GM19043 (cell line): ENCODE measurements around the gene MPV17.
"Not testable (repeated sequence)": the region's sequence is repeated elsewhere in the genome, so short reads cannot be mapped to it uniquely, and the experiment has no call there.

Experiments
- ATAC-seq: cut with Tn5 transposase; IDR thresholded peaks from one replicate; pipeline ENCODE4 v1.9.1; 2021; ENCODE audit warnings: low read depth; ENCODE audit not compliant: unreplicated experiment

The MPV17 gene

DNA sequence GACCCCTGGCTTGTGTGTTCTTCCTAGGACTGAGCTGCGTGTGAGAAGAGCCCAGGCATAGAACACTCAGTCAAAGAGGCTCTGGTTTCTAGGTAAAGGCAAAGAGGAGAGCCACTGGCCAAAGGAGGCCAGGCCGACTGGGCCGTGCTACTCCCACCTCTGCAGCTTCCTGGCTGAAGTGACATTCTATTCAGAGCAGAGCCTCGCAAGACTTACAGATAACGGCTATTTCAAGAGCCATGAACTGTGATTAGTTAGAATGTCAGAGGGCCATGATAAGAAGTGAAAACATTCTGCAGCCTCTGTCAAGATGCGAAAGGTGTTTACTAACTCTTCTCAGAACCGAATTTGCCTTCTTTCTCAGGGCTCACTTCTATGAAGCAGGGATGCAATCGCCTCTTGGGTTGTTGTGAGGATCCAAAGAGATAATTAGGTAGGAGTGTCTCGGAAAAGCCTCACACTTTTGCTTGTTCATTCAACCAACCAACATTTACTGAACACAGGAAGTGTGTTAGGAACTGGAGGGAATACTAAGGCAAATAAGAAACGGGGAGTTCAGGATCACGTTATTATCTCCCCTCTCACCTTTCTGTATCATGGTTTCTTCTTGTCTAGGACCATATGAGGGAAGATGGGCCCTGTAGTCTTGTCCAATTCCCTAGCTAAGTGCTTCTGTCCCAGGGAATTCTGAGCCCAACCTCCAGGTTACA, 51.1 kb downstream of the MPV17 start:
- ATAC-seq: no peak

DNA sequence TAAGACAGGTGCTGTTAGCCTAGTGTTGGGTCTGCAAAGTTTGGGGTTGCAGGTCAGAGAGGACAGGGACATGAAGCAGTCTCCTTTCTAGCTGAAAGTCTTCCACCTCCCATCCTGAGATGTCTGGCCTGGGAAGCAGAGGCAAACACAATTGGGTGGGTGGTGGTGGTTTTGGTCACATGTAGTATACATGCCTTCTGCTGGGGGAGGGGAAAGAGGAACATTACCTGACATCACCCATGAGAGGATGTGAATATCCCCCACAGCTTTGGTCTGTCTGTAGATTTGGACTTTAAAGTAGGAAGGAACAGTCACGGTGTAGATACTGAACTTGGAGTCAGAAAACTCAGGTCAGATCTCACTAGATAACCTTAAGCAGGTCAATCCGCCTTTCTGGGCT, 52.2 kb downstream of the MPV17 start:
- no peak for ATAC-seq

DNA sequence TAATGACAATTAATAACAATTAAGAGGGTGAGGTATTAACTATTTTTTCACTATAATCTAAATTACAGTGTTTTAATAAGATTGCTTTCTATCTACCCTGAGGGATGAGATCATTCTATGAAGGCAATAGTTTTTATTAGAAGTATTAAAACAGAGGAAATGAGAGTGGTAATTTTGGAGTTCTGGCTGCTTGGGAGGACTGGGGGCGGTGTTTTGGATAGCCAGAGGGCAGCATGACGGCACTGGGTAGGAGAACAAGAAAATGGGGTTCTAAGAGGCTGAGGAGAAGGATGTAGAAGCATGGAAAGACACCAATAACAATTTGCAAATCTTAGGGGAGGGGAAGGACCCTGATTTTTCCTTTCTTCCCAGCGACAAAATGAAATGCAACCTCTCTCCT, 52.8 kb downstream of the MPV17 start:
- ATAC-seq: no peak

DNA sequence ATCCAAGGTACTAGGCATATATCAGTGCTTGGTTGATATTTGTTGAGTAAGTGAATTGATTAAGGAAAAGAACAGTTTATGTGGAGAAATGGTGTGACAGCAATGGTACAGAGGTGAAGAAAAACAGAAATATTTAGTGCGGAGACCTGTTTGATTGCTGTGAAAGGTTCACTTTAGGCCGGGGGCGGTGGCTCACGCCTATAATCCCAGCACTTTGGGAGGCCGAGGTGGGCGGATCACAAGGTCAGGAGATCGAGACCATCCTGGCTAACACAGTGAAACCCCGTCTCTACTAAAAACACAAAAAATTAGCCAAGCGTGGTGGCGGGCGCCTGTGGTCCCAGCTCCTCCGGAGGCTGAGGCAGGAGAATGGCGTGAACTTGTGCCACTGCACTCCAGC, 54.6 kb downstream of the MPV17 start:
- ATAC-seq: not testable (repeated sequence)

DNA sequence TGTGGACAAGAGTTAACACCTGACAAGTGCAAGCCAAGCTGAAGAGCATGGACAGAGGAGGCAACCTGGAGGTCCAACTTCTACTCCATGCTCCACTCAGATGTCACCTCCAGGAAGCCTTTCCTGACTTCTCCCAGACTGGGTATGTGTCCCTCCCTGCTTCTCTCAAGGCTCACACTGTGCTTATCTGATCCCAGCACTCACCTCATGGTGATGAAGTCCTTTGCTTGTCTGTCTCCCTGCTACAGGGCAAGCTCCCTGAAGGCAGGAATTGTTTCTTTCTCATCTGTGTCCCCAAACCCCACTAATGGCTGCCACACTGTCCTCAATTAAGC, 57.4 kb downstream of the MPV17 start:
- no peak for ATAC-seq

DNA sequence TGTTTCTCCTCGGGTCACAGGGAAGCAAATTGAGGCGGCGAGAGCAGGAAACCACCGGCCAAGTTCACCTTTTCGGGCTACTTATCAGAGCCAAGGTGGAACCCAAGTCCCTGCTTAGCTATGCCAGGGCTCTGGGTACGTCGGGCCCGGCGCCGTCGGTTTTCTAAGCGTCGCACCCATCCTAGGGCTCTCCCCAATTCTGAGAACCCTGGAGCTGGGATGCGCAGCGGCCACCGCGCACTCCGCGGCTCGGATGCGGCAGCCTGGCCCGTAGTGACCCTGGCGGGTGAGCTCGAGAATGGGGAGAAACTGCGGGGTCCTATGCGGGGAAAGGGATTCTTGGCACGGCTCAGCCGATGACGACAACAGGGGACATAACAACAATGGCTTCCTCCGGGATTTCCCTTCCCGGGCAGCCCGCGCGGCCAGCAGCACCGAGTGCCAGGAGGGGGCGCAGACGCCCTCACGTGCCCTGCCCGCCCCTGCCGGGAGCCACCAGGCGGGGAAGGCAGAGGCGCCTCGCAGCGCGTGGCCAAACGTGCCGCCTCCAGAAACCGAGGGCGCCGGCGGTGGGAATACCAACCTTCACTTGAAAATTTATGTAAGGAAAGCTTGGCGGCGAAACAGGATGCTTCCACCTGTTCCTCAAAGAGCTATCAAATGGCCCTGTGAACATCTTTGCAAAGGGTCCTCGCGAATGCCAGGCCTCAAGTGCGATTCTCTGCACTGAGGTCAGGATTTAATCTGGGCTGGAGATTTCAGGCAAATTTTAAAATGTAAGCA, 58.0 kb downstream of the MPV17 start:
- no peak for ATAC-seq

DNA sequence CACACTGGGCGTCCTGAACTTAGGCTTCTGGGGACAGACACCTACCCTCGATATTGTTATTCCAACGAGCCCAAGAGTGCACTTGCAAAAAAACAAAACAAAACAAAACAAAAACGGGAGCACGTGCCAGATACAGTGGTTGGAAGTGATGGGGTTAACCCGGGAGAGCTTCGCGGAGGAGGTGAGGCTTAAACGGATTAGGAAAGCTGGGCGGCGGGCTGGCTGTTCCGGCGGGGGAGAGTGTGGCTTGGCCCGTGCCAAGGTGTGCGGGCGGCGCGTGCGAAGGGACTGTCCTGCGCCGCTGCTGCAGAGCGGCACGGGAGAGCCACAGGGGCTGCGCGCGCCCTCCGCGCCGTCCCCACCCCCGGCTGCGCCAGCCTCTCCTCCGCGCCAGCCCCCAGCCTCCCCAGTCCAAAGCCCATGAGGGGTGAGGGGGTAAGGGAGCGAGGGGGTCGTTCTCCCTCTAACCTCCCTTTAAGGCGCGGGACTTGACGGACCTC, 58.6 kb downstream of the MPV17 start:
- ATAC-seq: no peak

DNA sequence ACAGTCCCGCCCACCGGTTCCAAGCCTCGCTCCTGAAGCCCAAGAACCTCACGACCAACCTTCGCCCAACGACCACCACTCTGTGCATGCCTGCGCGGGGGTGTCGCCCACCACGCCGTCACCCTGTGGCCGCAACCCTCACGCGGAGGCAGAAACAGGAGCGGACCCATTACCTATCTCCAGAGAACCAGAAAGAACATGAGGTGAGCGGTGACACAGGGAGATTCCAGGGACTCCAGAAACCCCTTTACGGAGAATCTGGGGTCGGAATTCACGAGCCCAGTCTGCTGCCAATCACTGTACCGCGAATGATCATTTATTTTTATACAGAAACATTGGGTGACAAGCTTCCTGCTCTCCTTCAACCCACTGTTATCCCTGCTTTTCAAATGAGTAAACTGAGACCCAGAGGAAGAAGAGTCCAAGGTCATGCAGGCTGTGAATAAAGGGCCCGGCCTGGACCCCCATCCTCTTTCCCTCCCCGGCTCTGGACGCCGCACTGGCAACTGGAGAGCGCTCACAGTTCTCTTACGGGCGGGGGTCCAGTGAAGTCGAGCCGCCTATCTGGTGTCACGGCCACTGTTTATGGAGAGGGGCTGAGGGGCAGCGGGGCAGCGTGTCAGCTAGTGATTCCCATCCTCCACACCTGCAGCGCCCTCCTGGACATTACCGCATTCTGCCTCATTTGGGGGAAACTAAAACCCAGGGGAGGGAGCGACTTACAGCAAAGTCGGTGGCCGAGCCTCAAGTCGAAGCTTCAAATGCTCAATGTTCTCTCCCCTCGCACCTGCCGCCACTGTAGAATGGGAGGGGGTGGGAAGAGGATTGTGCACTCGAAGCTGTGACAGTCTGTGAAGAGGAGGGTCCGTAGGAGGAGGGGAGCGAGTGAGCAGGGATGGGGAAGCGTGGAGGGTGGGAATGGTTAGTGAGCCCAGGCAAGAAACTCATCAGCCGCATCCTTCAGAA, 59.3 kb downstream of the MPV17 start:
- no peak for ATAC-seq

DNA sequence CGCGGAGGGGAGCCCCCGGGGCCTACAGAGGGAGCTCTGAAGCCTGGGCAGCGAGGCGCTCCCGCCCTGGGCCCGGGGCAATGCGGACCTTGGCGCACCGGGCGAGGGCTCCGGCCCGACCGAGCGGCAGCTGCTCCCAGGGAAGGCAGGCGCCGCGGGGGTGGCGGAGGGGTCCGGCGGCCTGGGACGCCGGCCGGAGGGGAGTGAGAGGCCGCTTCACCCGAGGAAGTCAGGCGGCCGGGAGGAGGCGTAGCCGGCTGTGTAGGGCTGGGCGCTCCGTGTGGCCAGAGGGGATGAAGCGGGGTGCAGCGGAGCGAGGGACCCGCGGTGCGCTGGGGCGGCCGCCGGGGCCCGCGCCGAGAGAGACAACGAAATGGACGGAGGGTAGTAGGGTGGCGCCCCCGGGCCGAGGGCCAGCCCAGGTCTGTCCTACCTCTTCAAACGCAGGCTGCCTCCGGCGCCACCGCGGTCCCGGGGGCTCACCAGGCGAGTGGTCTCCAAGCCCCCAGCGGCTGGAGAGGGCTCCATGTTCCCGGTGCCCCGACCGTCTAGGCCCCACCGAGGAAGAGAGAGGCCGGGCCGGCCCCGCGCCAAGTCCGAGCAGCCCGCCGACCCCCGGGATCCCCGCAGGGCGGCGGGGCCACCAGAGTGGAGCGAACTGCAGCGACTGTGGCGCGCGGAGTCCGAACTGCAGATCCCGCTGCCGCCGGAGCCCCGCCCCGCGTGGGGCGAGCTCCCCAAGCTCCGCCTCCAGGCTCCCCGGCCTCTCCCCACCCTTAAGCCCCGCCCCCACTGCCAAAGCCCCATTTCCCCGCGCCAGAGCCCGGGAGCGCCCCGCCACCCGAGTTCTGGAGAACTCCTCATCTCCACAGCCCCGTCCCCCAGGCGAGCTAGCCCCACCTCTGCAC, 60.3 kb downstream of the MPV17 start, which contains the start of gene SLC30A3:
Gene SLC30A3, minus strand, starts transcription at position 669 of the 908 bp plus-strand sequence. Its CDS starts 141 bp downstream, at position 528.
- no peak for ATAC-seq

DNA sequence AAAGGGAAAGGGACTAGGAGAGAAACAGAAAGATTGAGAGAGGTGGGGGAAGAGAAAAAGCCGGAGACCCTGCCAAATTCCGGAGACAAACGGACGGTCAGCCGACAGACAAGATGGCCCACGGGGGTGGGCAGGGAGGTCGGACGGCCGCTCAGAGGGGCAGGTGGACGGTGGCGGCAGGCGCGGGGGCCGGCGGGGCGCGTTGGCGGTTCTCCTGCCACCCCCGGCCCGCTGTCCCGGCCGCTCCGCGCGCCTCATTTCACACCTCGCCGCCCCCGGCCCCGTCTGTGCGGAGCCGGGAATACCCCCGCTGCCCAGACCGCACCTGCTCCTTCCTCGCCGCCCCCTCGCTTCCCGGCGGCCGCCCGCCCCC, 61.0 kb downstream of the MPV17 start:
- no peak for ATAC-seq

DNA sequence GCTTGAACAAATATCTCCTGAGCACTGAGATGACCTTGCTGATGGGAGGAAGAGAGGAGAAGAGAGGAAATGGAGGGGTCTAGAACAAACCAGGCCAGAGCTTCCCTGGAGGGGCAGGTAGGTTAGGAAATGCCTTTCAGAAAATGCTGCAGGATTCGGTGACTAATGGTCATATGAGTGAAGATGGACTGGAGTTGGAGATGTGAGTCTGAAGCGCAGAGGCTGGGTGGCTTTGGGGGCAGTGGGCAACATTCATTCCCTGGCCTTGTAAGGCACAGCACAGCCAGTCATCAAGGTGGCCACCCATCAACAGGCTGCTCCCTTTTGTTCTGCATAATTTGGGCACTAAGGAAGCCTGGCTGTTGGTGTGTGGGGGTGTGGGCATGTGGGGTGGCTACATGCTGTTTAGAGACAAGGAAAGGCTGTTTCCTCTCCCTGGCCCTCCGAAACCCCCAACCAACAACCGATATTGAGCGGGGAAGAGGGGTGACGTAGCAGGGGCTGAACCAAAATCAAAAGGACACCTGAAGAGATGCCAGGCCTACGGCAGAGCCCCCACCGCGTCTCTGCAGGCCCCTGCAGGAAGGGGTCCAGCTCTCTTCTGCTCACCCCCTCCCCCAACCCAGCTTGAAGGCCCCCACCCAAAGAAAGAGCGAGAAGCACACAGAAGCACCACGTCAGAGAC, 61.5 kb downstream of the MPV17 start:
- no peak for ATAC-seq
